Right hindlimb (tissue), 1 donor: ENCODE measurements around the gene EVI5.
"Not testable (repeated sequence)": the region's sequence is repeated elsewhere in the genome, so short reads cannot be mapped to it uniquely, and the experiment has no call there.

Source experiments
- DNase-seq: peaks from one replicate; pipeline ENCODE4 v3.0.0-alpha.2; 2018

The EVI5 gene

DNA sequence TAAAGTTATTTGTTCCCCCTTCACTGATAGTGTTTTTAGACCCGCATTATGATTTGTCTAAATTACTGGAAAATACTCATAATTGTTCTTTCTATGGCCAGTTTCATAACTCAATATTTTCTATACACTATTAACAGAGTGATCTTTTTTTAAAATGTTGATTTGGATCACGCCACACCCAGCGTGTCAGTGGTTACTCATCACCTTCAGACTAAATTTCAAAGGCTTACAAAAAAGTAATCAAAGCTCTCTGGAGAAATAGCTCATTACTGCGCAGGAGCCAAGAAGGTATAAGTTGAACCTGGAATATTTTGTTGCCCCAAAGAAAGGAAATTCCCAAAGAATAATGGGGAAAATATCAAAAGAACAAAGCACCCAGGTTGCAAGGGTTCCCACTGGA, 104.9 kb downstream of the EVI5 start:
- DNase-seq: no peak

DNA sequence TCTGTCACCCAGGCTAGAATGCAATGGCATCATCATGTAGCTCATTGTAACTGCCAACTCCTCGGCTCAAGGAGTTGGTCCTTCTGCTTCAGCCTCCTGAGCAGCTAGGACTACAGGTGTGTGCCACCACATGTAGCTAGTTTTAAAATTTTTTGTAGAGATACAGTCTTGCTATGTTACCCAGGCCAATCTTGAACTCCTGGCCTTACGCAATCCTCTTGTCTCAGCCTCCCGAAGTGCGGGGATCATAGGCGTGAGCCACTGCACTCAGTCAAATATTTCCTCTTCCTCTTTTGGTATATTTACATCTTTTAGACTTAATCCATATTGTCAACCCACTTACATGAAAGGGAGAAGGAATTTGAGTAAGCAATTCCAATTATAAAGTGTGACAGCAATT, 121.1 kb downstream of the EVI5 start:
- no peak for DNase-seq

DNA sequence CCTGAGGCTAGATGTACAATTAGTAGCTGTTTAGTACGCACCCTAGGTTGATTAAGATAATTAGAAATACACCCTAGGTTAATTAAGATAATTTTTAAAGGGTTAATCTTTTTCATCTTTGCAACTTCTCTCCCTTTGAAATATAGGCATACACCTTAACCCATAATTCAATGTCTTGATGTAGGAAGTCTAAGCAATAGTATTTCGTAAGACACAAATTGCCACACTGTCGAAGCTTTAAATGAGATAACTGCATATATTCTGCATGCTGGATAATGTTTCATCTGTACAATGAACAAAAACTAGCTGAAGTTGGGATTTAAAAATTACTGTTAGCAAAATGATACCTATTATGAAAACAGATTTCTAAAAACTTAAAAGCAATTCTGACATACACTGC, 122.9 kb downstream of the EVI5 start:
- DNase-seq: no peak

DNA sequence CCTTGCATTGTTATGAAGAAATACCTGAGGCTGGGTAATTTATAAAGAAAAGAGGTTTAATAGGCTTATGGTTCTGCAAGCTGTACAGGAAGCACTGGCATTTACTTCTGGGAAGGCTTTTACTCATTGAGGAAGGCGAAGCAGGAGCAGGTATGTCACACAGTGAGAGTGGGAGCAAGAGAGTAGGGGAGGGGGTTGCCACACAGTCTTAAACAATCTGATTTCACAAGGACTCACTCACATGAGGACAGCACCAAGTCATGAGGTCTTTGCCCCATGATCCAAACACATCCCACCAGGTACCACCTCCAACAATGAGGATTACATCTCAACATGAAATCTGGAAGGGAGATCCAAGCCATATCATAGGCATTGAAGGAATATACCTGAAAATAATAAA, 127.2 kb downstream of the EVI5 start:
- DNase-seq: no peak

DNA sequence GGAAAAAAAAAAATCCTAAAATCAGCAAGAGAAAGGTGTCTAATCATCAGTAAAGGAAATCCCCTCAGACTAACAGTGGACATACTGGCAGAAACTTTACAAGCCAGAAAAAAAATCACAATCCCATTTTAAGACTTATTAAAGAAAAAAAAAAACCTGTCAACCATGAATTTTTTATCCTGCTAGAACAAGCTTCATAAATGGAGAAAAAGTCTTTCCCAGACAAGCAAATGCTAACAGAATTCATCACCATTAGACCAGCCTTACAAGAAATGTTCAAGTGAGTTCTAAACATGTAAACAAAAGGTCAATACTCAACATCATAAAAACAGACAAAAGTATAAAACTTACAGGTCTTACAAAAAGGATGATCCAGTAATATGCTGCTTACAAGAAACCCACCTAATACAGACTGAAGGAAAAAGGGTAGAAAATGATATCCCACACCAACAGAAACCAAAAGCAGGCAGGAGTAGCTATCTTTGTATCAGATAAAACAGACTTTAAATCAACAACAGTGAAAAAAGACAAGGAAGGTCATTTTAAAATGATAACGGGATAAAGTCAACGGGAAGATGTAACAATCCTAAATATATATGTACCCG, 129.6 kb downstream of the EVI5 start:
- DNase-seq: no peak

DNA sequence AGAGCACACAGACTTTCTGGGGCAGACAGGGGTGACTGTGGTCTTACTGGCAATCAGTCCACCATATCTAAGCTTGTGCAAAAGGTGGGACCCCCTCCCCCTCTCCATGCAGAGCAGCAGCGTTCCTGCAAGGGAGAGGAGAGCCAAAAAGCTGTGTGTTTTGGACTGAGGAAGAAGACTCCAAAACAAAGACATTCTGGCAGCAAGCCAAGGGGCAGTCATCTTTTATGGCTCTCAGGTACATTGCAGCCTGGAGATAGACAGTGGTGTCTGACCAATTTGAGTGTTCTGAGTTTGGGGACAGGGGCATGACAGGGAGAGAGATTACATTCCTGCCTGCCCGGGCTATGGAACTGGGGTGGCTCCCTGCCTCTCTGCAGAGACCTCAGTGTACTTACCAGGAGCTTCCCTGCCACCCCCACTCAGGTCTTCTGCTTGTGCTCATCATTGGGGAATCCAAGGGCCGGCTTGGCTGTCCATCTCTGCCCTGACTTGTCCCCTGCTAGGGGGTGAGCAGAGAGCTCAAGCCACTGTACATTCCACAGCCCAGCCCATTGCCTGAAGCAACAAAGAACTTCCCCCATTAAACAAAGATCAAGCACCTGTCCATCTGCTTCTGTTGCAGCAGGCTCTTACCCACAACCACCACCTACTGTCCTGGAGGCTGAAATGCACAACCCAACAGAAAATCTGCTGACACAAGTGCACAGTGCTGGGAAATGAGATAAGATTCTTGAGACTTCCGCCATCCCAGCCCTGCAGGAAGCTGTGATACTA, 131.1 kb downstream of the EVI5 start:
- DNase-seq: no peak

DNA sequence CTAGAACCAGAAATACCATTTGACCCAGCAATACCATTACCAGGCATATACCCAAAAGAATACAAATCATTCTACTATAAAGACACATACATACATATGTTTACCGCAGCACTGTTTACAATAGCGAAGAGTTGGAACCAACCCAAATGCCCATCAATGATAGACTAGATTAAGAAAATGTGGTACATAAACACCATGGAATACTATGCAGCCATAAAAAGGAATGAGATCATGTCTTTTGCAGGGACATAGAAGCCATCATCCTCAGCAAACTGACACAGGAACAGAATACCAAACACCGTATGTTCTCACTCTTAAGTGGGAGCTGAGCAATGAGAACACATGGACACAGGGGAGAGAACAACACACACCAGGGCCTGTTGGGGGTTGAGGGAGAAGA, 144.2 kb downstream of the EVI5 start:
- DNase-seq: not testable (repeated sequence)

DNA sequence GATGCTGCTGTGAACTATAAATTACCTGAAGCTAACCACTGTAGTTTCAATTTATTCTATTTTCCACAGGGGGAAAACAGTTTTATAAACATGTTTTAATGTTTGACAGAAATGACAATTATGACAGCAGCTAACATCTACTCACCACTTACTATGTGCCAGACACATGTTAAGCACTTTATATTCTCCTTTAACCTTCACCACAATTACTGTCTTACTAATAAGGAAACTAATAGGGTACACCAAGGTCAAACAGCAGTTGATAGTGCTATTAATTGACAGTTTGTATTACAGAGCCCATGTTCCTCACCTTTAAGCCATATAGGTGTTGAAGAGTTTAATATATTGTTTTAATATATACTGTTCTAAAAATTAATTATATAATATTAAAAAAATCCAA, 146.4 kb downstream of the EVI5 start:
- no peak for DNase-seq

DNA sequence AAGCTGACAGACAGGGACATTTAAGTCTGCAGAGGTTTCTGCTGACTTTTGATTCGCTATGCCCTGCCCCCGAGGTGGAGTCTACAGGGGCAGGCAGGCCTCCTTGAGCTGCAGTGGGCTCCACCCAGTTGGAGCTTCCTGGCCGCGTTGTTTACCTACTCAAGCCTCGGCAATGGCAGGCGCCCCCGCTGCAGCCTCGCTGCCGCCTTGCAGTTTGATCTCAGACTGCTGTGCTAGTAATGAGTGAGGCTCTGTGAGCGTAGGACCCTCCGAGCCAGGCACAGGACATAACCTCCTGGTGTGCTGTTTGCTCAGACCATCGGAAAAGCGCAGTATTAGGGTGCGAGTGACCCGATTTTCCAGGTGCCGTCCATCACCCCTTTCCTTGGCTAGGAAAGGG, 149.7 kb downstream of the EVI5 start:
- not testable (repeated sequence) for DNase-seq

DNA sequence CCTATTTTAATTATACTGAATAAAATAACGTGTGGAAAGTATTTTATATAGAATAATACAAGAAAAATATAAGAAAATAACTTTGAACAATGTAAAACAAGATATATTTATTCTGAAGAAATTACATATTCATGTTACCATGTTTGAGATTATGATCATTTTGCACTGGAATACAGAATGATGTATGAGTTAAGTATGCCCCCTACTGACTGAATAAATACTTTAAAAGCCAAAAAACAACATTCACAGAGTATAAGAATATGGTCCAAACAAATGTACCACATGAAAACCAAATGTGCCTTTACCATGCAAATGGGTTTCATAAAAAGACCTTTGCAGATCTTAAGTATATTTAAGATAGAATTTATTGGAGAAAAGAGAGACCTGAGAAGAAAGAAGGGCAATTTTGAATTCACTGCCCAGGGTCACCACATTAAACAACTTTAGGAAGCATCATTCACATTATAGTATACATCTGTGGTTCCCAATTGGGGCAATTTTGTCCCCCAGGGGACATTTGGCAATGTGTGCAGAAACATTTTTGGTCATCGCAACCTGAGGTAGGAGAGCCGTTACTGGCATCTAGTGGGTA, 161.6 kb downstream of the EVI5 start:
- DNase-seq: no peak

DNA sequence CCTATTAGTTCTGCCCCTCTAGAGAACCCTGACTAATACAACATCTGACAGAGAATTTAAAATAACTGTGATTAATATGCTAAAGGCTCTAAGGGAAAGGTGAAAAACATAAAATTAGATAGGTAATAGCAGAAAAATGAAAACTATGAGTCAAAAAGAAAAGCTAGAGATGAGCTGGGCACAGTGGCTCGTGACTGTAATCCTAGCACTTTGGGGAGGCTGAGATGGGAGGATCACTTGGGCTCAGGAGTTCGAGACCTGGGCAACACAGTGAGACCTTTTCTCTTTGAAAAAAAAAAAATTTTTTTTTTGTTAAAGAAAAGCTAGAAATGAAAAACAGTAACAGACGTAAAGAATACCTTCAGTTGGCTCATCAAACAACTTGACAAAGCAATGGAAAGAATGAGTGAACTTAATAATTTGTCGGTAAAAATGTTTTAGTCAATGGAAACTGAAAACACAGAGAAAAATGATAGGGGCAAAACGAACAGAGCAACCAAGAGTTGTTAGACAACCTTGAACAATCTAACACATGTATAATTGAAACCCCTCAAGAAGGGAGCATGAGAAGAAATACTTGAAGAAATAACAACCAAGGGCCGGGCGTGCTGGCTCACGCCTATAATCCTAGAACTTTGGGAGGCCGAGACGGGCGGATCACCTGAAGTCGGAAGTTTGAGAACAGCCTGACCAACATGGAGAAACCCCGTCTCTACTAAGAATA, 165.3 kb downstream of the EVI5 start:
- DNase-seq: no peak

DNA sequence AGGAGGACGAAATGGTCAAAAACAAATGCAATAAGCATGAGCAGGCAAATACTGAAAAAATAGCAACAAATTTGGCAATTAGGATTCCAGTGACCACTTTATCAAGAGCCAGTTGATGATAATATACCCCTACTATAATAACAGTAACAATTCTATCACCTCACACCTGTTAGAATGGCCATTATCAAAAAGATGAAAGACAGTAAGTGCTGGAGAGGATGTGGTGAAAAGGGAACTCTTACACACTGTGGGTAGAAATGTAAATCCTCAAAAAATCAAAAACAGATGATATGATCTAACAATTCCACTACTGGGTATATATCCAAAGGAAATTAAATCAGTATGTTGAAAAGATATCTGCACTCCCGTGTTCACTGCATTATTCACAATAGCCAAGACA, 183.9 kb downstream of the EVI5 start:
- no peak for DNase-seq

DNA sequence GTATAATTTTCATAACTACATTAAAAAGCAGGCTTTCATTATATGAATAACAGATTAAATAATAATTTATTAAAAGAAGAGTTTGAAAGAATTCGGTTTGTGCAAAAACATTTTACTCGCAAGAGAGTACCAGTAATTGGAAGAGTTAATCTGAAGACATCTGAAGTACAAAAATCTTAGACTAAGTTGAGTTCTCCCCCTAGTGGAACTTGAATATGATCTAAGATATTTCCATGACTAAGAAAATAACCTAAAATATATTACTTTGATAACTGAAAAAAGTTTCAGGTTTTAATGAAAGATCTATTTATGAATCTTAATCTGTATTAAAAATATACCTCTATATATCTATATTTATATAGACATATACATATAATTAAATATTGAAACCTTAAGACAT, 185.7 kb downstream of the EVI5 start:
- DNase-seq: no peak

DNA sequence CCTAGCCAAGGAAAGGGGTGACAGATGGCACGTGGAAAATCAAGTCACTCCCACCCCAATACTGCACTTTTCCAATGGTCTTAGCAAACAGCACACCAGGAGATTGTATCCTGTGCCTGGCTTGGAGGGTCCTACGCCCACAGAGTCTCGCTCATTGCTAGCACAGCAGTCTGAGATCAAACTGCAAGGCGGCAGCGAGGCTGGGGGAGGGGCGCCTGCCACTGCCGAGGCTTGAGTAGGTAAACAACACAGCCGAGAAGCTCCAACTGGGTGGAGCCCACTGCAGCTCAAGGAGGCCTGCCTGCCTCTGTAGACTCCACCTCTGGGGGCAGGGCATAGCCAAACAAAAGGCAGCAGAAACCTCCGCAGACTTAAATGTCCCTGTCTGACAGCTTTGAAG, 195.5 kb downstream of the EVI5 start:
- not testable (repeated sequence) for DNase-seq

DNA sequence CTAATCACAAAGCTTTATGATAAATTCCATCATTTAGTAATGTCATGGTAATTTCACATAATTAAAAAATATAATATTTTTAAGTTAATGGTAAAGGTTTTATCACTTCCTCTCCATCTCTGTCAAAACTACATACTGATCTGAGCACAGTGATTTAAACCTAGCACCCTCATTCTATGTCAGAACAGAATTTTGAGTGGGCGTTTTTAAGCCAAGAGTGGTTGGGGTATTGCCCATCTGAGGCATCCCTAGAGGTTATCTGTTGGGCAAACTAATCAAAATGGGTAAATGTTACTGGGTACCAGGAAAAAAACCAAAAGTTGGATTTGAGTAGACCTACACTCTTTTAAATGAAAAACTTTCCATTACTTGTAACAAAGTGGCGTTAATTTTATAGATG, 197.5 kb downstream of the EVI5 start:
- no peak for DNase-seq

DNA sequence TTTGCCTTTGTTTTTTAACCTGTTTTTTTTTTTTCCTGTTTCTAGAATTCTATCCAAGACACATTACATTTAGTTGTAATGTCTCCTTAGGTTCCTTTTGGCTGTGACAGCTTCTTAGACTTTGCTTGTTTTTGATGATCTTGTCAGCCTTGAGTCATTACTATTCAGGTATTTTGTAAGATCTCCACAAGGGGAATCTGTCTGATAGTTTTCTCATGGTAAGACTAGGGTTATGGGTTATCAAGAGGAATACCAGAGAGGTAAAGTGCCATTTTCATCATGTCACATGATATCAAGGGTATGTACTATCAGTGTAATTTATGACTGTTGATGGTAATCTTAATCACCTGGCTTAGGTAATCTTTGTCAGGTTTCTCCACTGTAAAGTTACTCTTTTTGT, 199.1 kb downstream of the EVI5 start:
- no peak for DNase-seq

DNA sequence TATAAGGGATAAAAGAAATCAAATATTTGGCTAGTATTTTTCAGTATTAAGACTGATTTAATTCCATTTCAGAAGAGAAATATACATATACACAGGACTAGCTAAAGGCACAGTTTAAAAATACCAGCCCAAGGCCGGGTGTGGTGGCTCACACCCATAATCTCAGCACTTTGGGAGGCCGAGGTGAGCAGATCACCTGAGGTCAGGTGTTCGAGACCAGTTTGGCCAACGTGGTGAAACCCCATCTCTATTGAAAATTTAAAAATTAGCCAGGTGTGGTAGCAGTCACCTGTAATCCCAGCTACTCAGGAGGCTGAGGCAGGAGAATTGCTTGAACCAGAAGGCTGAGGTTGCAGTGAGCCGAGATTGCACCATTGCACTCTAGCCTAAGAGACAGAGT, 200.1 kb downstream of the EVI5 start:
- DNase-seq: not testable (repeated sequence)

DNA sequence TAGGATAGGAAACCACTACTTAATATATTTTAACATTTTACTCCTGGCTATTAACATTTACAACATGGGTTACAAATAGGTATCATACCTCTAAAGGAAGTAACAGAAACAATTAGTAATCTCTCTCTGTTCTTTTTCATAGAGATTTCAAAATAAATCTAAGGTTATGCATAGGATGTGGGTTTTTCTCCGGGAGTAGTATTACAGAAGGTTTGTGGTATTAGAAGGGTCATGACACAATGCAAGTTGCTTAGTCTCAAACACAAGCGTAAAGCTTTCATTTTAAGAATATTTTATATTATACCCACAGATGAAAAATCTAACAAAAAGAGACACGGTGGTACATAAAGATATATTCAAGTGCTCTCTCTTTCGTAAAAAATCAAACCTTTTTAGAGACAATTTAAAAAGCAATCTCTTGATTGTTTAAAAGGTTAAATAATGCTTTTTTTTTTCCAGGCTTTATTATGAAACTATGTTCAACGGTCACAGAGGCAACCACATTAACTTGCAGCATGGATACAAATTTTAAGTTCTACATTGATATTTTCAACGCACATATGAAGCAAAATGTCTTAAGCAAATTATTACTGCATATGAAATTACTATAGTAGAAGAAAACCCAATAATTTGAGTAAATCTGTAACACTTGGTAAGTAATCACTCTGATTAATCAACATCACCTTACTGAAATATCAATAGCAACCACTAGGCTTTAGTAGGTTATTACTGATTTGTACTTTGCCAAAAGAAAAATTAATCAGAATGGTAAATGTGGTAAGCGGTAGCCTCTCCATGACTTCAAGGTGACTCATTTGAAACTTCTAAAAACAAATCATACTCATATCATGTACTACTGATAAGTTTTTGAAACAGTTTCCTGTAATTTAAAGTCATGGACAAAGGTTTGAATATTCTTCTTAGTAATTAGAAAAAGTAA, 200.8 kb downstream of the EVI5 start:
- DNase-seq: no peak

DNA sequence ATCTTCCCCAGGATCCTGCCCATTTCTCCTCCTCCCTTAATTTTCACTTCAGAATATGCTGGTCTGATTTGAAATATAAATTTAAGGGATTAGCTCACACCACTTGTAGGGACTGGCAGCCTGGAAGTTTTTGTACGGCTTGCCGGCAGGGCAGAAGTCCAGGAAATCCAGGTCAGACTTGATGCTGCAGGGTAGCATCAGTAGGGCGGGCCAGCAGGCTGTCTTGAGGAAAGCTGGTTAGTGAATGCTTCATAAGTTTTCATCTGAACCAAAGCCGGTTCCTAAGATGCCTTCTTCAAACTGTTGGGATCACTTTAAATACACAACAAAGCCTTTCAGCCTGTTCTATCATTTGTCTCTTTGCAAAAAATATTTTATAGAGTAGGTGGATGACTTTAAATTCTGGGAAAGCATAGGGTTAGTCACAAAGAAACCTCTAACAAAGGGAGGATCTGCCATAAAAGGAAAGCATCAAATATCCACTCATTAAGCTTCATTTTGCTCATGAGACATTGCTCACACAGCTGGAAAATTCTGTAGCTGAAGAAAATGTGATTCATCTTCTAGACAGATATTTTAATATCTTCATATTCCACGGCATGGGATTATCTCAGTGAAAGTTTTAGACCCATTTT, 207.5 kb downstream of the EVI5 start:
- no peak for DNase-seq

DNA sequence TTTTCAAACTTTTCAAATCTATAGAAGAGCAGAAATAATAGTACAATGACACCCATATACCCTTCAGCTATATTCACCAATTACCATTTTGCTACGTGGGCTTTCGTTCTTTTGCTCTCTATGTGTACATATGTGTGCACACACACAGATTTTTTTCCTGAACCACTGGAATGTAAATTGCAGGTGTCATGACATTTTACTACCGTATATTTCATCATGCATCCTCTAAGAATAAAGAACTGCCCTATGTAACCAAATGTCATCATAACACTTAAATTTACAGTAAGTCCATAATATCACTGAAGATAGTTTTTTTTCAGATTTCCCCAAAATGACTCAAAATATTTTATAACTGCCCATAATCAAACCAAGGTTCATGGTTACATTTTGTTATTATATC, 209.8 kb downstream of the EVI5 start:
- no peak for DNase-seq

DNA sequence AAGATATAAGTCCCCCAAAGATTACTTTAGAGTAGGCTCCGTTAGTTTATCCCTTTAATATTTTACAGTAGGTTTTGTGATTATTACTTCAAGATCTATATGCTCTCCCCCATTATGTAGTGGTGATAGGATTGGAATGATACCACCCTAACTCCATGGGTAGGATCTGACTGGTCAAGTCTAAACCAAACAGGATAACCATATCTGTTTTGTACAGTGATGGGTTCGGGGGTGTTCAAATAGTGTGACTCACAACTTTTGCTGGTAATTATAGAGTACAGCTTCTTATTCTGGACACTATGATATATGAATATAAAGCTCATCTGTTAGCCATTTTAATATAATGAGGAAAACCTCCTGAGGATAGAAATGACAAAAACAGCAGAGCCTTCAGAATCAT, 212.4 kb downstream of the EVI5 start:
- no peak for DNase-seq

DNA sequence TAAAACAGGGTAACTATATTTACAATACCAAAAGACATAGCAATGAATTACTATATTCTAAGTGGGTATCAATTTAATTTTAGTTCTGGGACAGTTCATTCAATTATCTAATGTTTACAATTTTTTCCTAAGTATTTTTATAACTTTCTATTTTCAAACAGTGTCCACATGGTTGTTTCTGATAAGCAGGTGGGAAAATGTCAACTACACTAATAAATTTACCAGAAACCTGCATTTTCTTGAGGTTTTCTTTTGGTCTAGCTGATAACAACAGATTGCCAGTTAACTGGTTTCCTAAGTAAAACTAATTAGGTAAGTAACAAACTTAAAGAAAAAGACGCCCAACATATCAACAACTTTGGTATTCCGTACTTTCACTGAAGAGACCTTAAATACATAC, 213.3 kb downstream of the EVI5 start:
- DNase-seq: no peak
